Measurements from ENCODE around the gene OR8J1. TPM values are rescaled to one million over a fixed set of nuclear protein-coding genes. Genes with fewer than 3 reads are reported as not detected.

The OR8J1 gene
- total and polyA plus RNA-seq, 9 donors: not detected

GRCh38 chr11:56410801-56411200 is 56.7 kb downstream of the OR8J1 start:
- DNase-seq: no peak
- Histone ChIP-seq H3K9me3 (no peaks in the 10 kb centered on the region), H3K4me3 (no peak overlapping the region), H3K27me3 (no peaks in the 10 kb centered on the region), H3K27ac (no peak overlapping the region), H3K36me3 (no peaks in the 10 kb centered on the region), H3K4me1 (ENCODE audit: insufficient read depth) (no peaks in the 10 kb centered on the region)
- intact Hi-C loops (cut with DNase I): no loop called here
- no peak for TF ChIP-seq EP300 (IDR thresholded peaks at IDR 0.05)
- TF ChIP-seq POLR2A (IDR thresholded peaks at IDR 0.05): no peak
- TF ChIP-seq CTCF (IDR thresholded peaks at IDR 0.05): no peak

Other genes starting within 250 kb of the OR8J1 start
- not detected for gene OR8H3, start 231.9 kb upstream of the OR8J1 start, total RNA-seq
- not detected for gene OR8H3, start 231.9 kb upstream of the OR8J1 start, polyA plus RNA-seq
- gene OR8J3, start 214.1 kb upstream of the OR8J1 start, total RNA-seq: not detected
- not detected for gene OR8J3, start 214.1 kb upstream of the OR8J1 start, polyA plus RNA-seq
- gene OR8K5, start 194.0 kb upstream of the OR8J1 start, total RNA-seq: not detected
- gene OR8K5, start 194.0 kb upstream of the OR8J1 start, polyA plus RNA-seq: not detected
- gene OR5J2, start 177.7 kb upstream of the OR8J1 start, total RNA-seq: not detected
- not detected for gene OR5J2, start 177.7 kb upstream of the OR8J1 start, polyA plus RNA-seq
- gene OR5T2, start 120.0 kb upstream of the OR8J1 start, total RNA-seq: not detected
- gene OR5T2, start 120.0 kb upstream of the OR8J1 start, polyA plus RNA-seq: not detected
- gene OR5T3, start 102.0 kb upstream of the OR8J1 start, total RNA-seq: not detected
- not detected for gene OR5T3, start 102.0 kb upstream of the OR8J1 start, polyA plus RNA-seq
- gene OR5T1, start 80.1 kb upstream of the OR8J1 start, total RNA-seq: not detected
- not detected for gene OR5T1, start 80.1 kb upstream of the OR8J1 start, polyA plus RNA-seq
- gene OR8H1, start 62.0 kb upstream of the OR8J1 start, total RNA-seq: not detected
- gene OR8H1, start 62.0 kb upstream of the OR8J1 start, polyA plus RNA-seq: not detected
- not detected for gene OR8K3, start 39.1 kb upstream of the OR8J1 start, total RNA-seq
- gene OR8K3, start 39.1 kb upstream of the OR8J1 start, polyA plus RNA-seq: not detected
- not detected for gene OR8K1, start 8.3 kb upstream of the OR8J1 start, total RNA-seq
- gene OR8K1, start 8.3 kb upstream of the OR8J1 start, polyA plus RNA-seq: not detected
- not detected for gene OR8U1, start 21.3 kb downstream of the OR8J1 start, total RNA-seq
- gene OR8U1, start 21.3 kb downstream of the OR8J1 start, polyA plus RNA-seq: not detected
- not detected for gene OR5AL1, start 58.4 kb downstream of the OR8J1 start, total RNA-seq
- not detected for gene OR5AL1, start 58.4 kb downstream of the OR8J1 start, polyA plus RNA-seq
- not detected for gene OR5M3, start 119.1 kb downstream of the OR8J1 start, total RNA-seq
- not detected for gene OR5M3, start 119.1 kb downstream of the OR8J1 start, polyA plus RNA-seq
- gene OR5M8, start 137.1 kb downstream of the OR8J1 start, total RNA-seq: not detected
- not detected for gene OR5M8, start 137.1 kb downstream of the OR8J1 start, polyA plus RNA-seq
- not detected for gene OR5M11, start 189.0 kb downstream of the OR8J1 start, total RNA-seq
- gene OR5M11, start 189.0 kb downstream of the OR8J1 start, polyA plus RNA-seq: not detected
- not detected for gene OR5M10, start 223.4 kb downstream of the OR8J1 start, total RNA-seq
- gene OR5M10, start 223.4 kb downstream of the OR8J1 start, polyA plus RNA-seq: not detected

All from ovary (tissue), 9 donors.